ENCODE measurements around the gene FAM3A.

FAM3A gene

GRCh38 chrX:154526901-154527675 lies 11.1 kb upstream of the FAM3A start:
- DNase-seq (ENCODE audit: insufficient read length, low spot score) (peak; percentile 40), FAIRE-seq (no peak)
- TF ChIP-seq CTCF (IDR thresholded peaks at IDR 0.05; ENCODE audit: insufficient read depth, missing control alignments): peak; percentile 45

GRCh38 chrX:154525606-154526490 lies 9.8 kb upstream of the FAM3A start:
- DNase-seq (ENCODE audit: insufficient read length, low spot score) (no peak), FAIRE-seq (no peak)
- TF ChIP-seq CTCF (IDR thresholded peaks at IDR 0.05; ENCODE audit: insufficient read depth, missing control alignments): no peak

- FAIRE-seq: no peak
- DNase-seq (ENCODE audit: insufficient read length, low spot score): no peak
- no peak for TF ChIP-seq CTCF (IDR thresholded peaks at IDR 0.05; ENCODE audit: insufficient read depth, missing control alignments)
These were observed 3.4 kb upstream of the FAM3A start for GRCh38 chrX:154519389-154519788.

- no peak for TF ChIP-seq CTCF (IDR thresholded peaks at IDR 0.05; ENCODE audit: insufficient read depth, missing control alignments)
- FAIRE-seq: no peak
These were observed 1.2 kb upstream of the FAM3A start for GRCh38 chrX:154517101-154517781.

GRCh38 chrX:154516656-154517100 lies 646 bp upstream of the FAM3A start:
- peak; percentile 55 for FAIRE-seq
- no peak for DNase-seq (ENCODE audit: insufficient read length, low spot score)
- no peak for TF ChIP-seq CTCF (IDR thresholded peaks at IDR 0.05; ENCODE audit: insufficient read depth, missing control alignments)

More at GRCh38 chrX:154517101-154517781, 1.2 kb upstream of the FAM3A start:
- DNase-seq (ENCODE audit: insufficient read length, low spot score): no peak

- TF ChIP-seq CTCF (IDR thresholded peaks at IDR 0.05; ENCODE audit: insufficient read depth, missing control alignments): no peak
- FAIRE-seq (no peak), DNase-seq (ENCODE audit: insufficient read length, low spot score) (no peak)
These were observed 704 bp downstream of the FAM3A start for GRCh38 chrX:154515090-154515965.
